WTC11 (cell line): ENCODE results near the gene TMEM164. TPM values are rescaled to one million over a fixed set of nuclear protein-coding genes. Genes with fewer than 3 reads are reported as not detected.

Source experiments
- ATAC-seq: fragments of 200-7000 bp; cut with Tn5 transposase; 2 replicates; pipeline ENCODE4 v1.10.0; 2021; ENCODE audit warnings: mild to moderate bottlenecking, moderate library complexity
- CTCF ChIA-PET: fragments of 300-600 bp; sonication (Branson Sonifier 250); formaldehyde crosslinking; loops from one replicate; lab custom pipeline; 2021; ENCODE audit warnings: antibody characterized with exemption; lab: Charles Lee
- POLR2A ChIA-PET: fragments of 350-600 bp; sonication (Branson Sonifier 250); formaldehyde crosslinking; loops from one replicate; lab custom pipeline; 2021; ENCODE audit warnings: antibody characterized with exemption; lab: Charles Lee
- DNase-seq: peaks from one replicate; pipeline ENCODE4 v3.0.0; 2021; ENCODE audit warnings: low spot score
- H3K27ac Mint-ChIP-seq: 2 replicates; pipeline ENCODE4 v1.8.0; 2021; ENCODE audit warnings: mixed read lengths
- H3K27me3 Mint-ChIP-seq: 2 replicates; pipeline ENCODE4 v1.8.0; 2021; ENCODE audit warnings: low read depth, mild to moderate bottlenecking, moderate library complexity, mixed read lengths
- H3K36me3 Mint-ChIP-seq: 2 replicates; pipeline ENCODE4 v1.8.0; 2021; ENCODE audit warnings: mixed read lengths
- H3K4me1 Mint-ChIP-seq: 2 replicates; pipeline ENCODE4 v1.8.0; 2022; ENCODE audit warnings: mixed read lengths
- H3K4me3 Mint-ChIP-seq: 2 replicates; pipeline ENCODE4 v1.8.0; 2021; ENCODE audit warnings: mild to moderate bottlenecking, moderate library complexity, mixed read lengths
- H3K9me3 Mint-ChIP-seq: 2 replicates; pipeline ENCODE4 v1.8.0; 2021; ENCODE audit warnings: mixed read lengths
- ATF3 ChIP-seq: sonication (generic); formaldehyde crosslinking; conservative IDR thresholded peaks from 2 replicates; pipeline ENCODE4 v1.8.1; 2022; ENCODE audit warnings: mild to moderate bottlenecking, missing genetic modification reagents
- CREB1 ChIP-seq: sonication (generic); formaldehyde crosslinking; IDR thresholded peaks from 2 replicates; pipeline ENCODE4 v1.8.0; 2023; ENCODE audit warnings: mild to moderate bottlenecking, missing genetic modification reagents
- E2F4 ChIP-seq: sonication (generic); formaldehyde crosslinking; IDR thresholded peaks from 2 replicates; pipeline ENCODE4 v1.8.1; 2022; ENCODE audit warnings: low read depth, mild to moderate bottlenecking, moderate library complexity, missing genetic modification reagents, borderline replicate concordance
- FOXP1 ChIP-seq: sonication (generic); formaldehyde crosslinking; IDR thresholded peaks from 2 replicates; pipeline ENCODE4 v1.8.0; 2022; ENCODE audit warnings: missing genetic modification reagents, mild to moderate bottlenecking, moderate library complexity, borderline replicate concordance
- GTF2I ChIP-seq: fragments of 250-450 bp; sonication (Bioruptor Pico); conservative IDR thresholded peaks from 2 replicates; pipeline ENCODE4 v1.4.0; 2021; ENCODE audit warnings: mild to moderate bottlenecking
- JAZF1 ChIP-seq: fragments of 250-450 bp; sonication (Bioruptor Pico); IDR thresholded peaks from 2 replicates; pipeline ENCODE4 v1.9.0; 2021; ENCODE audit warnings: moderate library complexity, mild to moderate bottlenecking, inconsistent platforms
- PRRX2 ChIP-seq: fragments of 250-450 bp; sonication (Bioruptor Pico); IDR thresholded peaks from 2 replicates; pipeline ENCODE4 v1.8.0; 2021; ENCODE audit warnings: mild to moderate bottlenecking
- SOX15 ChIP-seq: fragments of 250-450 bp; sonication (Bioruptor Pico); IDR thresholded peaks from 2 replicates; pipeline ENCODE4 v1.9.0; 2021; ENCODE audit warnings: mild to moderate bottlenecking
- SP1 ChIP-seq: sonication (generic); formaldehyde crosslinking; conservative IDR thresholded peaks from 2 replicates; pipeline ENCODE4 v1.8.1; 2022; ENCODE audit warnings: missing genetic modification reagents
- TP53 ChIP-seq: sonication (generic); formaldehyde crosslinking; IDR thresholded peaks from 2 replicates; pipeline ENCODE4 v1.8.1; 2023; ENCODE audit warnings: mild to moderate bottlenecking, missing genetic modification reagents
- total RNA-seq: library from RNA; stranded (reverse); gene quantifications from 3 replicates; pipeline ENCODE4 v1.2.3, GENCODE V29; 2021
- TF ChIP-seq, protein P1 (sequence below): sonication (generic); formaldehyde crosslinking; IDR thresholded peaks from 2 replicates; pipeline ENCODE4 v1.8.1; 2022; ENCODE audit warnings: low read depth, missing genetic modification reagents, borderline replicate concordance
- TF ChIP-seq, protein P2 (sequence below): sonication (generic); formaldehyde crosslinking; IDR thresholded peaks from 2 replicates; pipeline ENCODE4 v1.8.1; 2022; ENCODE audit warnings: missing genetic modification reagents, borderline replicate concordance
- TF ChIP-seq, protein P3 (sequence below): sonication (generic); formaldehyde crosslinking; IDR thresholded peaks from 2 replicates; pipeline ENCODE4 v1.8.1; 2023; ENCODE audit warnings: mild to moderate bottlenecking, missing genetic modification reagents, moderate library complexity
- TF ChIP-seq, protein P4 (sequence below): sonication (generic); formaldehyde crosslinking; IDR thresholded peaks from 2 replicates; pipeline ENCODE4 v1.8.1; 2023; ENCODE audit warnings: mild to moderate bottlenecking, missing genetic modification reagents
- TF ChIP-seq, protein P5 (sequence below): fragments of 250-450 bp; sonication (Bioruptor Pico); IDR thresholded peaks from 2 replicates; pipeline ENCODE4 v1.9.0; 2021; ENCODE audit warnings: mild to moderate bottlenecking, borderline replicate concordance

Gene TMEM164
- total RNA-seq, 1 experiment from 2014 or later: 16.0 TPM

DNA sequence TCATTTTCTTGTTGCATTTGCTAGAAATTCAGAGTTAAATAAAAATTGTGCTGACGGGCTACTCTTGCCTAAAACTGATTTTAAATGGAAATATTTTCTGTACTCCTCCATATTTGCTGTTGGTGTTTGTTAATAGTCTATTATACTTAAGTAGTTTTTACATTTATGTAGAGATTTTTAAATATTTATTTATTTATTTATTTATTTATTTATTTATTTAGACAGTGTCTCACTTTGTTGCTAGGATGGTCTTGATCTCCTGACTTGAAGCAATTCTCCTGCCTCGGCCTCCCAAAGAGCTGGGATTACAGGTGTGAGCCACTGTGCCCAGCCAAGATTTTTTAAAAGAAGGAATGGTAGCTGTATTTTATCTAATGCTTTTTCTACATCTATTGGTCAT lies 68.1 kb downstream of the TMEM164 start:
- no peak for DNase-seq
- H3K27me3 Mint-ChIP-seq: no peaks in the 10 kb centered on the region
- no peak for TF ChIP-seq FOXP1 (CRISPR knock-in tag)
- no peak for TF ChIP-seq SOX15
- TF ChIP-seq, protein P1, sequence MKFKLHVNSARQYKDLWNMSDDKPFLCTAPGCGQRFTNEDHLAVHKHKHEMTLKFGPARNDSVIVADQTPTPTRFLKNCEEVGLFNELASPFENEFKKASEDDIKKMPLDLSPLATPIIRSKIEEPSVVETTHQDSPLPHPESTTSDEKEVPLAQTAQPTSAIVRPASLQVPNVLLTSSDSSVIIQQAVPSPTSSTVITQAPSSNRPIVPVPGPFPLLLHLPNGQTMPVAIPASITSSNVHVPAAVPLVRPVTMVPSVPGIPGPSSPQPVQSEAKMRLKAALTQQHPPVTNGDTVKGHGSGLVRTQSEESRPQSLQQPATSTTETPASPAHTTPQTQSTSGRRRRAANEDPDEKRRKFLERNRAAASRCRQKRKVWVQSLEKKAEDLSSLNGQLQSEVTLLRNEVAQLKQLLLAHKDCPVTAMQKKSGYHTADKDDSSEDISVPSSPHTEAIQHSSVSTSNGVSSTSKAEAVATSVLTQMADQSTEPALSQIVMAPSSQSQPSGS: no peak
- TF ChIP-seq, protein P2, sequence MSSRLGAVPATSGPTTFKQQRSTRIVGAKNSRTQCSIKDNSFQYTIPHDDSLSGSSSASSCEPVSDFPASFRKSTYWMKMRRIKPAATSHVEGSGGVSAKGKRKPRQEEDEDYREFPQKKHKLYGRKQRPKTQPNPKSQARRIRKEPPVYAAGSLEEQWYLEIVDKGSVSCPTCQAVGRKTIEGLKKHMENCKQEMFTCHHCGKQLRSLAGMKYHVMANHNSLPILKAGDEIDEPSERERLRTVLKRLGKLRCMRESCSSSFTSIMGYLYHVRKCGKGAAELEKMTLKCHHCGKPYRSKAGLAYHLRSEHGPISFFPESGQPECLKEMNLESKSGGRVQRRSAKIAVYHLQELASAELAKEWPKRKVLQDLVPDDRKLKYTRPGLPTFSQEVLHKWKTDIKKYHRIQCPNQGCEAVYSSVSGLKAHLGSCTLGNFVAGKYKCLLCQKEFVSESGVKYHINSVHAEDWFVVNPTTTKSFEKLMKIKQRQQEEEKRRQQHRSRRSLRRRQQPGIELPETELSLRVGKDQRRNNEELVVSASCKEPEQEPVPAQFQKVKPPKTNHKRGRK (CRISPR knock-in tag): no peak
- TF ChIP-seq E2F4: no peak
- TF ChIP-seq, protein P3, sequence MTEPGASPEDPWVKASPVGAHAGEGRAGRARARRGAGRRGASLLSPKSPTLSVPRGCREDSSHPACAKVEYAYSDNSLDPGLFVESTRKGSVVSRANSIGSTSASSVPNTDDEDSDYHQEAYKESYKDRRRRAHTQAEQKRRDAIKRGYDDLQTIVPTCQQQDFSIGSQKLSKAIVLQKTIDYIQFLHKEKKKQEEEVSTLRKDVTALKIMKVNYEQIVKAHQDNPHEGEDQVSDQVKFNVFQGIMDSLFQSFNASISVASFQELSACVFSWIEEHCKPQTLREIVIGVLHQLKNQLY (CRISPR knock-in tag): no peak
- no peak overlapping the region for H3K27ac Mint-ChIP-seq
- ChIA-PET POLR2A (no interaction called here), CTCF (no interaction called here)
- H3K36me3 Mint-ChIP-seq: no peaks in the 10 kb centered on the region; the same call in 1 of the 2 replicates
- peaks cover 9% of the 10 kb centered on the region; the same call in 1 of the 2 replicates for H3K9me3 Mint-ChIP-seq
- no peak overlapping the region for H3K4me3 Mint-ChIP-seq
- 0 out of 2 replicates have a peak, but pooled peaks cover 2% of the 10 kb centered on the region for H3K4me1 Mint-ChIP-seq
- no peak for ATAC-seq

DNA sequence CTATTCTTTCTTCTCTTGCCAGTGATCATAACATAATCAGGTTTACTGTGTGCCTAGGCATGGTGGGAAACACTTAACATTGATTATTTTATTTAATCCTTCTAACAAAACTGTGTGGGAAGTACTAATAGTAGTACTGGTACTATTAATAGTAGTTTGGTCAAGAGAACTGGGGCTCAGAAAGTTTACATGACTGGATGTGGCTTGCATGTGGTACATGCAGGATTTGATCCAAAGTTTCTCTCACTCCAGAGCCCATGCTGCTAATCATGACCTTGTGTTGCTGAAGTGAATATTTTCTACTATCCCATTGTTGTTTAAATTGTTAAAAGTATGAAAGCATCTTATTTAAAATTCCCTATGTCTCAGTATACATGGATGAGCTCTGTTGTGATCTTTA lies 78.4 kb downstream of the TMEM164 start:
- no peaks in the 10 kb centered on the region for H3K4me1 Mint-ChIP-seq
- no peak overlapping the region for H3K4me3 Mint-ChIP-seq
- no peak for DNase-seq
- H3K36me3 Mint-ChIP-seq: no peaks in the 10 kb centered on the region
- TF ChIP-seq, protein P4, sequence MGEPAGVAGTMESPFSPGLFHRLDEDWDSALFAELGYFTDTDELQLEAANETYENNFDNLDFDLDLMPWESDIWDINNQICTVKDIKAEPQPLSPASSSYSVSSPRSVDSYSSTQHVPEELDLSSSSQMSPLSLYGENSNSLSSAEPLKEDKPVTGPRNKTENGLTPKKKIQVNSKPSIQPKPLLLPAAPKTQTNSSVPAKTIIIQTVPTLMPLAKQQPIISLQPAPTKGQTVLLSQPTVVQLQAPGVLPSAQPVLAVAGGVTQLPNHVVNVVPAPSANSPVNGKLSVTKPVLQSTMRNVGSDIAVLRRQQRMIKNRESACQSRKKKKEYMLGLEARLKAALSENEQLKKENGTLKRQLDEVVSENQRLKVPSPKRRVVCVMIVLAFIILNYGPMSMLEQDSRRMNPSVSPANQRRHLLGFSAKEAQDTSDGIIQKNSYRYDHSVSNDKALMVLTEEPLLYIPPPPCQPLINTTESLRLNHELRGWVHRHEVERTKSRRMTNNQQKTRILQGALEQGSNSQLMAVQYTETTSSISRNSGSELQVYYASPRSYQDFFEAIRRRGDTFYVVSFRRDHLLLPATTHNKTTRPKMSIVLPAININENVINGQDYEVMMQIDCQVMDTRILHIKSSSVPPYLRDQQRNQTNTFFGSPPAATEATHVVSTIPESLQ (CRISPR knock-in tag): no peak
- no peak for TF ChIP-seq ATF3
- TF ChIP-seq, protein P5, sequence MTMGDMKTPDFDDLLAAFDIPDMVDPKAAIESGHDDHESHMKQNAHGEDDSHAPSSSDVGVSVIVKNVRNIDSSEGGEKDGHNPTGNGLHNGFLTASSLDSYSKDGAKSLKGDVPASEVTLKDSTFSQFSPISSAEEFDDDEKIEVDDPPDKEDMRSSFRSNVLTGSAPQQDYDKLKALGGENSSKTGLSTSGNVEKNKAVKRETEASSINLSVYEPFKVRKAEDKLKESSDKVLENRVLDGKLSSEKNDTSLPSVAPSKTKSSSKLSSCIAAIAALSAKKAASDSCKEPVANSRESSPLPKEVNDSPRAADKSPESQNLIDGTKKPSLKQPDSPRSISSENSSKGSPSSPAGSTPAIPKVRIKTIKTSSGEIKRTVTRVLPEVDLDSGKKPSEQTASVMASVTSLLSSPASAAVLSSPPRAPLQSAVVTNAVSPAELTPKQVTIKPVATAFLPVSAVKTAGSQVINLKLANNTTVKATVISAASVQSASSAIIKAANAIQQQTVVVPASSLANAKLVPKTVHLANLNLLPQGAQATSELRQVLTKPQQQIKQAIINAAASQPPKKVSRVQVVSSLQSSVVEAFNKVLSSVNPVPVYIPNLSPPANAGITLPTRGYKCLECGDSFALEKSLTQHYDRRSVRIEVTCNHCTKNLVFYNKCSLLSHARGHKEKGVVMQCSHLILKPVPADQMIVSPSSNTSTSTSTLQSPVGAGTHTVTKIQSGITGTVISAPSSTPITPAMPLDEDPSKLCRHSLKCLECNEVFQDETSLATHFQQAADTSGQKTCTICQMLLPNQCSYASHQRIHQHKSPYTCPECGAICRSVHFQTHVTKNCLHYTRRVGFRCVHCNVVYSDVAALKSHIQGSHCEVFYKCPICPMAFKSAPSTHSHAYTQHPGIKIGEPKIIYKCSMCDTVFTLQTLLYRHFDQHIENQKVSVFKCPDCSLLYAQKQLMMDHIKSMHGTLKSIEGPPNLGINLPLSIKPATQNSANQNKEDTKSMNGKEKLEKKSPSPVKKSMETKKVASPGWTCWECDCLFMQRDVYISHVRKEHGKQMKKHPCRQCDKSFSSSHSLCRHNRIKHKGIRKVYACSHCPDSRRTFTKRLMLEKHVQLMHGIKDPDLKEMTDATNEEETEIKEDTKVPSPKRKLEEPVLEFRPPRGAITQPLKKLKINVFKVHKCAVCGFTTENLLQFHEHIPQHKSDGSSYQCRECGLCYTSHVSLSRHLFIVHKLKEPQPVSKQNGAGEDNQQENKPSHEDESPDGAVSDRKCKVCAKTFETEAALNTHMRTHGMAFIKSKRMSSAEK (CRISPR knock-in tag): no peak
- TF ChIP-seq TP53: no peak
- TF ChIP-seq GTF2I (CRISPR knock-in tag): no peak
- no peak for TF ChIP-seq SP1 (CRISPR knock-in tag)
- no peak for TF ChIP-seq PRRX2 (CRISPR knock-in tag)
- no peak for TF ChIP-seq FOXP1 (CRISPR knock-in tag)
- no peak for TF ChIP-seq CREB1 (CRISPR knock-in tag)
- TF ChIP-seq JAZF1 (CRISPR knock-in tag): no peak
- ATAC-seq: no peak
- no peak overlapping the region for H3K27ac Mint-ChIP-seq
- no peaks in the 10 kb centered on the region for H3K27me3 Mint-ChIP-seq
- H3K9me3 Mint-ChIP-seq: no peaks in the 10 kb centered on the region
- ChIA-PET POLR2A (no interaction called here), CTCF (no interaction called here)
